Measurements from ENCODE around the gene KLHDC4. TPM values are rescaled to one million over a fixed set of nuclear protein-coding genes. Genes with fewer than 3 reads are reported as not detected.

Gene KLHDC4
- total RNA-seq, 1 experiment from 2014 or later: 50.7 TPM

- Histone ChIP-seq H3K4me3 (ENCODE audit: low read depth in 2 of 2, low read length in 2 of 2) (no peak overlapping the region), H3K9me3 (ENCODE audit: control insufficient read depth, insufficient read depth, low read depth, low read length) (no peaks in the 10 kb centered on the region), H3K27ac (ENCODE audit: low read length) (no peak overlapping the region), H3K4me1 (ENCODE audit: control insufficient read depth, insufficient read depth, low read length) (no peaks in the 10 kb centered on the region), H3K27me3 (ENCODE audit: control insufficient read depth, insufficient read depth, low read length) (no peaks in the 10 kb centered on the region), H3K36me3 (ENCODE audit: control insufficient read depth, insufficient read depth, low read length) (no peaks in the 10 kb centered on the region)
- no peak for DNase-seq (ENCODE audit: low read depth, low spot score)
- intact Hi-C loops (cut with micrococcal nuclease; ENCODE audit: unreplicated experiment): no loop called here
- ChIA-PET POLR2A (no interaction called here), CTCF (no interaction called here)
- no TSS peak for BruUV-seq (replicated peaks)
- TF ChIP-seq TCF7L2 (IDR thresholded peaks at IDR 0.05; ENCODE audit: low read depth, low read length): no peak
- TF ChIP-seq, protein P1, sequence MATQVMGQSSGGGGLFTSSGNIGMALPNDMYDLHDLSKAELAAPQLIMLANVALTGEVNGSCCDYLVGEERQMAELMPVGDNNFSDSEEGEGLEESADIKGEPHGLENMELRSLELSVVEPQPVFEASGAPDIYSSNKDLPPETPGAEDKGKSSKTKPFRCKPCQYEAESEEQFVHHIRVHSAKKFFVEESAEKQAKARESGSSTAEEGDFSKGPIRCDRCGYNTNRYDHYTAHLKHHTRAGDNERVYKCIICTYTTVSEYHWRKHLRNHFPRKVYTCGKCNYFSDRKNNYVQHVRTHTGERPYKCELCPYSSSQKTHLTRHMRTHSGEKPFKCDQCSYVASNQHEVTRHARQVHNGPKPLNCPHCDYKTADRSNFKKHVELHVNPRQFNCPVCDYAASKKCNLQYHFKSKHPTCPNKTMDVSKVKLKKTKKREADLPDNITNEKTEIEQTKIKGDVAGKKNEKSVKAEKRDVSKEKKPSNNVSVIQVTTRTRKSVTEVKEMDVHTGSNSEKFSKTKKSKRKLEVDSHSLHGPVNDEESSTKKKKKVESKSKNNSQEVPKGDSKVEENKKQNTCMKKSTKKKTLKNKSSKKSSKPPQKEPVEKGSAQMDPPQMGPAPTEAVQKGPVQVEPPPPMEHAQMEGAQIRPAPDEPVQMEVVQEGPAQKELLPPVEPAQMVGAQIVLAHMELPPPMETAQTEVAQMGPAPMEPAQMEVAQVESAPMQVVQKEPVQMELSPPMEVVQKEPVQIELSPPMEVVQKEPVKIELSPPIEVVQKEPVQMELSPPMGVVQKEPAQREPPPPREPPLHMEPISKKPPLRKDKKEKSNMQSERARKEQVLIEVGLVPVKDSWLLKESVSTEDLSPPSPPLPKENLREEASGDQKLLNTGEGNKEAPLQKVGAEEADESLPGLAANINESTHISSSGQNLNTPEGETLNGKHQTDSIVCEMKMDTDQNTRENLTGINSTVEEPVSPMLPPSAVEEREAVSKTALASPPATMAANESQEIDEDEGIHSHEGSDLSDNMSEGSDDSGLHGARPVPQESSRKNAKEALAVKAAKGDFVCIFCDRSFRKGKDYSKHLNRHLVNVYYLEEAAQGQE (IDR thresholded peaks at IDR 0.05; ENCODE audit: insufficient read depth in 1 of 2, low read depth in 2 of 2, low read length in 1 of 2): peak; percentile 90
- in situ Hi-C loops (cut with HindIII; ENCODE audit: low pct_unique_long_range_greater_than_20kb, low sequenced_read_pairs): no loop called here
- no peak for ATAC-seq
These were observed 104.2 kb downstream of the KLHDC4 start for GRCh38 chr16:87661561-87661960.

GRCh38 chr16:87658564-87659225, 107.1 kb downstream of the KLHDC4 start:
- CTCF ChIA-PET: no interaction called here
- Histone ChIP-seq H3K36me3 (ENCODE audit: control insufficient read depth, insufficient read depth, low read length) (no peaks in the 10 kb centered on the region), H3K27ac (ENCODE audit: low read length) (no peak overlapping the region), H3K4me3 (ENCODE audit: low read depth in 2 of 2, low read length in 2 of 2) (no peak overlapping the region), H3K9me3 (ENCODE audit: control insufficient read depth, insufficient read depth, low read depth, low read length) (no peaks in the 10 kb centered on the region), H3K4me1 (ENCODE audit: control insufficient read depth, insufficient read depth, low read length) (no peaks in the 10 kb centered on the region), H3K27me3 (ENCODE audit: control insufficient read depth, insufficient read depth, low read length) (no peaks in the 10 kb centered on the region)
- POLR2A ChIA-PET: interaction anchor here (0.9 kb wide), 1 partner anchor 37 kb away, joined by 4 read pairs; no protein-coding TSS in a partner anchor
- ATAC-seq: no peak
- DNase-seq (ENCODE audit: low read depth, low spot score): no peak
- in situ Hi-C loops (cut with HindIII; ENCODE audit: low pct_unique_long_range_greater_than_20kb, low sequenced_read_pairs) (no loop called here), intact Hi-C loops (cut with micrococcal nuclease; ENCODE audit: unreplicated experiment) (no loop called here)
- BruUV-seq (replicated peaks): no TSS peak
- TF ChIP-seq SIN3A (IDR thresholded peaks at IDR 0.05; ENCODE audit: borderline replicate concordance, insufficient read depth, low read depth, low read length) (no peak), TCF7L2 (IDR thresholded peaks at IDR 0.05; ENCODE audit: low read depth, low read length) (no peak), POLR2AphosphoS5 (IDR thresholded peaks at IDR 0.05; ENCODE audit: low read depth, low read length) (no peak), CTCF (IDR thresholded peaks at IDR 0.05) (no peak)
- TF ChIP-seq, protein P1 (IDR thresholded peaks at IDR 0.05; ENCODE audit: insufficient read depth in 1 of 2, low read depth in 2 of 2, low read length in 1 of 2): no peak

Other genes starting within 250 kb of the KLHDC4 start
- 1.2 TPM for gene JPH3, start 163.5 kb downstream of the KLHDC4 start, total RNA-seq (2021; ENCODE audit: unreplicated experiment)
- 231 TPM for gene SLC7A5, start 103.5 kb upstream of the KLHDC4 start, total RNA-seq (2021; ENCODE audit: unreplicated experiment)
- gene CA5A, start 170.5 kb upstream of the KLHDC4 start, total RNA-seq (2021; ENCODE audit: unreplicated experiment): not detected
- 22.6 TPM for gene BANP, start 185.4 kb upstream of the KLHDC4 start, total RNA-seq (2021; ENCODE audit: unreplicated experiment)